Left hindlimb (tissue), 1 donor: ENCODE data around the gene CMSS1.
A peak's percentile ranks its signal among the peaks of the same experiment; 100 is the strongest.

Source experiments
- DNase-seq: peaks from one replicate; pipeline ENCODE4 v3.0.0-alpha.2; 2018

Gene CMSS1

GRCh38 chr3:99817437-99818240 lies at the start of gene CMSS1:
Gene CMSS1 (plus strand): TSS chr3:99817862.
- peak; percentile 95 for DNase-seq

GRCh38 chr3:99768126-99768525 lies 49.5 kb upstream of the CMSS1 start:
- DNase-seq = no peak

GRCh38 chr3:99768808-99769501 lies 48.7 kb upstream of the CMSS1 start:
- no peak for DNase-seq

- no peak for DNase-seq
Measured at GRCh38 chr3:99772171-99772570, 45.5 kb upstream of the CMSS1 start.

- no peak for DNase-seq
Measured at GRCh38 chr3:99772671-99773070, 45.0 kb upstream of the CMSS1 start.

- DNase-seq = no peak
Measured at GRCh38 chr3:99774467-99774866, 43.2 kb upstream of the CMSS1 start.

GRCh38 chr3:99776516-99777209 lies 41.0 kb upstream of the CMSS1 start:
- DNase-seq = no peak

- no peak for DNase-seq
Measured at GRCh38 chr3:99777210-99777549, 40.5 kb upstream of the CMSS1 start.

GRCh38 chr3:99777708-99778107 lies 40.0 kb upstream of the CMSS1 start:
- DNase-seq = no peak

- no peak for DNase-seq
Measured at GRCh38 chr3:99780749-99781148, 36.9 kb upstream of the CMSS1 start.

- no peak for DNase-seq
Measured at GRCh38 chr3:99781761-99782160, 35.9 kb upstream of the CMSS1 start.

- no peak for DNase-seq
Measured at GRCh38 chr3:99783011-99783573, 34.6 kb upstream of the CMSS1 start.

GRCh38 chr3:99789011-99789721 lies 28.5 kb upstream of the CMSS1 start:
- peak; percentile 46 for DNase-seq

GRCh38 chr3:99794485-99794884 lies 23.2 kb upstream of the CMSS1 start:
- no peak for DNase-seq

- no peak for DNase-seq
Measured at GRCh38 chr3:99795573-99795972, 22.1 kb upstream of the CMSS1 start.

- DNase-seq = no peak
Measured at GRCh38 chr3:99799422-99799821, 18.2 kb upstream of the CMSS1 start.

- DNase-seq = no peak
Measured at GRCh38 chr3:99803297-99803696, 14.4 kb upstream of the CMSS1 start.

GRCh38 chr3:99805160-99805559 lies 12.5 kb upstream of the CMSS1 start:
- no peak for DNase-seq

GRCh38 chr3:99808163-99808794 lies 9.4 kb upstream of the CMSS1 start:
- DNase-seq = no peak

- no peak for DNase-seq
Measured at GRCh38 chr3:99809565-99809964, 8.1 kb upstream of the CMSS1 start.

GRCh38 chr3:99810403-99810802 lies 7.3 kb upstream of the CMSS1 start:
- DNase-seq = no peak

GRCh38 chr3:99817047-99817436 lies 620 bp upstream of the CMSS1 start:
- DNase-seq = peak; percentile 50
